ENCODE results near the gene CIRBP.

Gene CIRBP

GRCh38 chr19:1259876-1260748, 9.0 kb upstream of the CIRBP start:
- peak overlapping the region; percentile 30 for H3K4me3 ChIP-seq (ENCODE audit: low read length)
- DNase-seq (ENCODE audit: low read depth) = no peak
- TF ChIP-seq CTCF (conservative IDR thresholded peaks at IDR 0.05; ENCODE audit: low read depth, low read length) = no peak

- H3K4me3 ChIP-seq (ENCODE audit: low read length) = peak overlapping the region; percentile 60
- peak; percentile 78 for DNase-seq (ENCODE audit: low read depth)
- TF ChIP-seq CTCF (conservative IDR thresholded peaks at IDR 0.05; ENCODE audit: low read depth, low read length) = no peak
Observed at GRCh38 chr19:1260749-1261537, 8.2 kb upstream of the CIRBP start.

- no peak for DNase-seq (ENCODE audit: low read depth)
- peak overlapping the region; percentile 60 for H3K4me3 ChIP-seq (ENCODE audit: low read length)
- TF ChIP-seq CTCF (conservative IDR thresholded peaks at IDR 0.05; ENCODE audit: low read depth, low read length) = no peak
Observed at GRCh38 chr19:1261538-1261797, 7.7 kb upstream of the CIRBP start.

- peak overlapping the region; percentile 60 for H3K4me3 ChIP-seq (ENCODE audit: low read length)
- DNase-seq (ENCODE audit: low read depth) = no peak
- TF ChIP-seq CTCF (conservative IDR thresholded peaks at IDR 0.05; ENCODE audit: low read depth, low read length) = no peak
Observed at GRCh38 chr19:1261798-1262622, 7.1 kb upstream of the CIRBP start.

- DNase-seq (ENCODE audit: low read depth) = no peak
- no peak for TF ChIP-seq CTCF (conservative IDR thresholded peaks at IDR 0.05; ENCODE audit: low read depth, low read length)
- peak overlapping the region; percentile 60 for H3K4me3 ChIP-seq (ENCODE audit: low read length)
Observed at GRCh38 chr19:1262623-1263123, 6.5 kb upstream of the CIRBP start.

GRCh38 chr19:1263188-1263587, 5.9 kb upstream of the CIRBP start:
- H3K4me3 ChIP-seq (ENCODE audit: low read length) = no peak overlapping the region
- no peak for TF ChIP-seq CTCF (conservative IDR thresholded peaks at IDR 0.05; ENCODE audit: low read depth, low read length)
- no peak for DNase-seq (ENCODE audit: low read depth)
